ENCODE data around the gene ABCA13.
"Not testable (repeated sequence)": the region's sequence is repeated elsewhere in the genome, so short reads cannot be mapped to it uniquely, and the experiment has no call there.

ABCA13 gene

GRCh38 chr7:48177271-48177670 is 6.0 kb downstream of the ABCA13 start:
- no peak for DNase-seq

GRCh38 chr7:48179496-48180030 is 8.3 kb downstream of the ABCA13 start:
- no peak for DNase-seq

- DNase-seq, result no peak
These were observed 9.7 kb downstream of the ABCA13 start for GRCh38 chr7:48180981-48181380.

DNA sequence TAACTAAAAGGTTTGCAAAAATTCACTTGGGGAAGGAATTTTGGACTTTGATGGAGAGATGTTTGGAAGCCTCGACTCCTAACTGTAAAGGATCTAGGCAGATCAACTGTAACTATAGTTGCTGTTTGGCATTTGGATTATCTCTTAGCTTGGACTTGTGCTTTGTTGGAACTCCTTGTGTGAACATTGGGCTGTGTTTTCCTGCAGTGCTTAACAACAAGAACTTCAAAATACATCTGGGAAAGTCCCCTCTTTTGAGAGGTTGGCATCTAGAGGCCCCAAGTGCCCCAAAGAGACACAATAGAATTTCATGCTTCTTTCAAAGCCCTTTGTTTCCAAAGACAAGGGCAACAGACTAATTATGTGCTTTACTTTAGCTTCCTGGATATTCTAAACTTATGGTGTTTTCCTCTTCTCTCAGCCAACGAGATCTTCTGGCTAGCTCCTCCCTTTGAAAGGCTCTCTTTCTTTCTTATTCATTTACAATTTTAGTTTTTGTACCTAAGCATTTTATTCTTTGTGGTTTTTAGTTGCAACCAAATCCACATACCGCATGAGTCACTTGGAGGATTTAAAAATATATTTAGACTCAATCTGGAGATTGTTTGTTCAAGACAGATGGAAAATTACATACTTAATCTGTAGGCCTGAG is 11.6 kb downstream of the ABCA13 start:
- DNase-seq, result no peak

- DNase-seq, result no peak
These were observed 12.1 kb downstream of the ABCA13 start for GRCh38 chr7:48183370-48183743.

DNA sequence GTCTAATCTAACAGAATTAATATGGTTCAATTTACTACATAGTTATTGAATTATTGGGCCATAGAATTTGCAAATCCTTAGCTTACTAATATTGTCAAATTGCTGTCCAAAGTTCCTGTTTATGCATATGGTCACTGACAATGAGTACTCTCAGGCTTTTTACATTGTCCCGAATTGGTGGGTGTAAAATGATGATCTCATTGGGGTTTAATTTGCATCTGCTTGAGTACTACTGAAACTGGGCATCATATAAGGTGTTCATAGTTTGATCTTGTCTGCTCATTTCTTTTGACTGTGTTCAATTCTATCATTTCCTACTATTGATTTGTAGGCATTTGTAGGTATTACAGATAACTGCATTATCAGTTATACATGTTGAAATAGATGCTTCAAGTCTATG is 12.7 kb downstream of the ABCA13 start:
- no peak for DNase-seq

- no peak for DNase-seq
These were observed 17.7 kb downstream of the ABCA13 start for GRCh38 chr7:48188776-48189520.

DNA sequence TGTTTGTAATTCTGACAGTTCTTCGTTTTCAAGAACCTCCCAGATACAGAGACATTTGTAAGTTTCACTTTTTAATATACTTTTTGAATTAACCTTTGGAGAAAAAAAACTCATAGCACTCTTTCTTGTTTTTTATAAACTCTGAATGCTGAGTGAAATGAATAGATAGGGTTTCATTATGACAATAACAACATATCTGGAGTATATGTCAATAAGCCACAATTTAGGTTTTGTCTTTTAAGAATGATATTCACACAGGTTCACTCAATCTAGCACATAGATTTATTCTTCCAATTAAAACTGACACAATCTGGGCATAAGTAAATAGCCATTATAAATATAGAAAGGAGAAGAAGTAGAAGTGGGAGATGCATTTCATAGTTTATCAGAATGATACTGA is 21.7 kb downstream of the ABCA13 start:
- no peak for DNase-seq

DNA sequence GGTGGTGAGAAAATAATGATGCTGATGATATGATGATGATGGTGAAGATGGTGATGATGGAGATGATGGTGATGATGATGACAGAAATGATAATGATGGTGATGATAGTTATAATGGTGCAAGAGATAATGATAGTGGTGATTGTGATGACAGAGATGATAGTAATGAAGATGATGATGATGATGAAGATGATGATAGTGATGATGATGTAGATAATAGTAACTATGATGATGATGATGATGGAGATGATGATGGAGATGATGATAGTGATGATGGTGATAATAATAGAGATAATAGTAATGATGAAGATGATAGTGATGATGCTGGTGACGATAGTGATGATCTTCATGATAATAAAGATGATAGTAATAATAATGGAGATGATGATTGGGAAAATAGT is 22.2 kb downstream of the ABCA13 start:
- DNase-seq, result no peak

GRCh38 chr7:48200946-48201589 is 29.8 kb downstream of the ABCA13 start:
- not testable (repeated sequence) for DNase-seq

DNA sequence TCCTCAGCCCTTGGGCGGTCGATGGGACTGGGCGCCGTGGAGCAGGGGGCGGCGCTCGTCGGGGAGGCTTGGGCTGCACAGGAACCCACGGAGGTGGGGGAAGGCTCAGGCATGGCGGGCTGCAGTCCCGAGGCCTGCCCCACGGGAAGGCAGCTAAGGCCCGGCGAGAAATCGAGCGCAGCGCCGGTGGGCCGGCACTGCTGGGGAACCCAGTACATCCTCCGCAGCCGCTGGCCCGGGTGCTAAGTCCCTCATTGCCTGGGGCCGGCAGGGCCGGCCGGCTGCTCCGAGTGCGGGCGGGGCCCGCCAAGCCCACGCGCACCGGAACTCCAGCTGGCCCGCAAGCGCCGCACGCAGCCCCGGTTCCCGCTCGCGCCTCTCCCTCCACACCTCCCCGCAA is 31.7 kb downstream of the ABCA13 start:
- DNase-seq, result not testable (repeated sequence)

DNA sequence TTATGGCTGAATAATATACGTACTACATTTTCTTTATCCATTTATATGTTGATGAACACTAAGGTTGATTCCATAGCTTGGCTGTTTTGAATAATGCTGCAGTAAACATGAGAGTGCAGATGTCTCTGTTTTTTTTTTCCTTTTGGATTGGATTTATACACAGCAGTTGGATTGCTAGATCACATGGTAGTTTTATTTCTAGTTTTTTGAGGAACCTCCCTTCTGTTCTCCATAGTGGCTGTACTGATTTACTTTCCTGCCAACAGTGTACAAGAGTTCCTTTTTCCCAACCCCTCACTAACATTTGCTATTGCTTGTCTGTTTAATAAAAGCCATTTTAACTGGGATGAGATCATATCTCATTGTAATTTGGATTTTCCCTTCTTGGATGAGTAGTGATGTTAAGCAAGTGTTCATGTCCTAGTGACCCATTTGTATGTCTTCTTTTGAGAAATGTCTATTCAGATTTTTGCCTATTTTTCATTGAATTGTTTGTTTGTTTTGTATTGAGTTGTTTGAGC is 36.0 kb downstream of the ABCA13 start:
- DNase-seq, result no peak

DNA sequence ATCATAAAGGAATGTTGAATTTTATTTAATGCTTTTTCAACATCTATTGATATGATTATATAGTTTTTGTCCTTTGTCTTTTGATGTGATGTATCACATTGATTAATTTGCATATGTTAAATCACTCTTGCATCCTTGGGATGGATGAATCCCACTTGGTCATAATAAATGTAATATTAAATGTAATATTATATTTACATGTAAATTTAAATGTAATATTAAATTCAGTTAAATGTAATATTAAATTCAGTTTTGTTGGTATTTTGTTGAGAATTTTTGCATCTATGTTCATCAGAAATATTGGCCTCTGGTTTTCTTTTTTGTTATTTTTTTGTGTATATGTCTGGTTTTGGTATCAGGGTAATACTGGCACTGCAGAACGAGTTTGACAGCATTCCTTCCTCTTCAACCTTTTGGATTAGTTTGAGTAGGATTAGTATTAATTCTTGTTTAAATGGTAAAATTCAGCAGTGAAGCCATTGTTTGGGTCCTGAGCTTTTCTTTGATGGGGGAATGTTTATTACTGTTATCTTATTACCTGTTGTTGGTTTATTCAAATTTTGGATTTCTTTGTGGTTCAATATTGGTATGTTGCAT is 37.8 kb downstream of the ABCA13 start:
- DNase-seq, result no peak

- no peak for DNase-seq
These were observed 42.0 kb downstream of the ABCA13 start for GRCh38 chr7:48213226-48213625.

DNA sequence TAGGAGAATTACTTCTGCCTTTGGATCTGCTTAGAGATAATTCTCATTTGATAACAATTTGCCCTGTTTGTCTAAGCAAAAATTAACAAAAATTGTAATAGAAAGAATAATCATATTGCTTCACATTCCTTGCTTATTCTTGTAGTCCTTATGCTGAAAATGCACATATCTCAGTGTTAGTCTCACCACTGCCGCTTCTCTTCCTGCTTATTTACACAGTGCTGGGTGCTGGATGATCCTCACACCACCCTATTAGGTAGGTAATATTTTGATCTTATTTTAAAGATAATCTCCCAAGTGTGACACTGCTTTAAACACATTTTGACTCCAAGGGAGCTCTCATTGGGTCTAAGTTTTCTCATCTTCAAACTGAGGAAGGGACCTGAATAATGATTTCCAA is 46.0 kb downstream of the ABCA13 start:
- DNase-seq, result no peak

GRCh38 chr7:48217753-48218152 is 46.5 kb downstream of the ABCA13 start:
- DNase-seq, result no peak

DNA sequence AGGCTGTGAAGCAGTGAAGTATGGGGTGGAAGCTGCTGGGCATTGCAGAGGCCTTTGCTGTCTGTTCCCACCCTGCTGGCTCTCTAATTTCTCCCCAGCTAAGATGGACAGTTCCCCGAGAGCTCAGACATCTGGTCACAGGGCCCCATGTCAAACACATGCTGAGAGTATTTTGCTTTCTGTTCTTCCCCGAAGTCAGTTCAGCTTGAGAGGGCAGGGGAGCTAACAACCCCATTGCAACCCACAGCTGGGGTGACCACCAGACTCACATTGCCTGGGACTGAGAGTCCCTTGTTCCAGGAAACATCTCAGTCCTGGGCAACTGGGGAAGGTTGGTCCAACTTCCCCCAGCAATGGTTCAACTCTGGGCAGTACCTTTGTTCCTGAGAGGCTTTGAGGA is 52.8 kb downstream of the ABCA13 start:
- DNase-seq, result no peak

DNA sequence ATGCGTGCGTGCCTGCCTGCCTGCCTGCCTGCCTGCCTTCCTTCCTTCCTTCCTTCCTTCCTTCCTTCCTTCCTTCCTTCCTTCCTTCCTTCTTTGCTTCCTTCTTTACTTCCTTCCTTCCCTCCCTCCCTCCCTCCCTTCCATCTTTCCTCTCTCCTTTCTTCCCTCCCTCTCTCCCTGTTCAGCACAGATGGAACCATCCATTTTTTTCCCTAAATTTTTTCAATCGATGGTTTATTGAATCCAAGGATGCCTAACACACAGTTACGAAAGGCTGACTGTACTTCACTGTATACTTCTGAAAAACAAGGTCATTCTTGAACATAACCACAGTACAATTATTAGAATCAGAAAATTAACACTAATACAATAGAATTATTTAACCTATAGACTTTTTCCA is 53.8 kb downstream of the ABCA13 start:
- no peak for DNase-seq

DNA sequence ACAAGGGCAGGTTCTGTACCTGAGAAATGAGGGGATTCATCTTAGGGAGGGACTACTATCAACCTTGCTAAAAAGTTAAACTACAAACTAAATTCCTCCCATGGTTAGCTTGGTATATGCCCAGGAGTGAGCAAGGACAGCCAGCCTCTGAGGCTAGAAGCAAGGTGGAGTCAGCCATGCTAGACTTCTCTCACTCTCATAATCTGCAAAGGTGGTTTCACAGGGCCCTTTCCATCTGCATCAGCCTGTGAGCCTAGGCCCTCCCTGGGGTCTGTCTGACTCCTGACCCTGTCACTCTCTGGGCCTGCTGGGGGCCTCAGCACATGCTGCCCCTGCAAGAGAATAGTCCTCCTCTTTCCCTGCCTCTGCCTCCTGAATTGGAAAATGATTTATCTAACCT is 66.1 kb downstream of the ABCA13 start:
- no peak for DNase-seq

DNA sequence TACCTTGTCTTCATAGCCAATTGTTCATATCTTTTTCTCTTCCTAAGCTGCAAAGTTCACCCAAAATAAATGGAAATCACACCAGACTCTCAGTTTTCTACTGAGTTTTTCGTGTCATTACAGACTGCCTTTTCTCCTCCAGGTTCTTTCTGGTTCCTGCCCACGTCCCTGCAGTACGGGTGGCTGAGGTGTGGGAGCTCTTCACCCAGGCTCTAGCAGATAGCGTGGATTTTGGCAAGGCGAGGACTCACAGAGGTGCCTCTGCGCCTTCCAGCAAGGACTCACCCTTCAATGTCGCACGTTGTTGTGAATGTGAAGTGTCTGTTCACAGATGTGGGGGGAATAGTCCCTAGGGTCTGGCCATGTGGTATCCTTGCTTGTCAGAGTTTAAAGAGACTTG is 71.6 kb downstream of the ABCA13 start:
- DNase-seq, result no peak

- no peak for DNase-seq
These were observed 73.6 kb downstream of the ABCA13 start for GRCh38 chr7:48244864-48245271.

GRCh38 chr7:48245751-48246472 is 74.7 kb downstream of the ABCA13 start:
- DNase-seq, result no peak

DNA sequence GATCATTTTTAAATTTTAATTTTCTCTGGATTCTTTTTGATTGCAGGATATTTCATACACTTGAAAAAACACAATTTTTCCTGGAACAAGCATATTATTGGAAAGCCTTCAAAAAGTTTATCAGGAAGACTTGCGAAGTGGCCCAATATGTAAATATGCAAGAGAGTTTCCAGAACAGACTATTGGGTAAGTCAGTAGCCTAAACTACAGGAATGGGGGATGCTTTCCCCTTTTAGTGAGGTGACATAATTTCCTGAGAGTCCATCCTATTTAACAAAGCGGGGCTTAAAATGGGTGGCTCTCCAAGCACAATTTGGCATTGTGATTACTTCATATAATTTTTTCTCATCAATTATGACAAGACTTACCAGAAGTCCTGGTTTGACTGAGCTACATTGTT is 77.9 kb downstream of the ABCA13 start:
- no peak for DNase-seq
